DMS153 (cell line): ENCODE data around the gene FAM163B.
A peak's percentile ranks its signal among the peaks of the same experiment; 100 is the strongest.

Experiments used
- DNase-seq: peaks from one replicate; lab custom pipeline; 2025; lab: John Stamatoyannopoulos, UW

FAM163B gene

GRCh38 chr9:133545494-133546286, 63.5 kb downstream of the FAM163B start:
- no peak for DNase-seq

- DNase-seq = no peak
These were observed 65.3 kb downstream of the FAM163B start for GRCh38 chr9:133543772-133544467.

- DNase-seq = no peak
These were observed 67.2 kb downstream of the FAM163B start for GRCh38 chr9:133542002-133542401.

- DNase-seq = no peak
These were observed 68.5 kb downstream of the FAM163B start for GRCh38 chr9:133540698-133541025.

- DNase-seq = no peak
These were observed 69.0 kb downstream of the FAM163B start for GRCh38 chr9:133539991-133540697.

GRCh38 chr9:133538851-133539833, 70.0 kb downstream of the FAM163B start:
- DNase-seq = no peak

GRCh38 chr9:133538176-133538575, 71.0 kb downstream of the FAM163B start:
- DNase-seq = no peak

- DNase-seq = no peak
These were observed 71.9 kb downstream of the FAM163B start for GRCh38 chr9:133537257-133537656.

GRCh38 chr9:133536536-133536935, 72.7 kb downstream of the FAM163B start:
- no peak for DNase-seq

GRCh38 chr9:133536080-133536479, 73.1 kb downstream of the FAM163B start:
- no peak for DNase-seq

- DNase-seq = no peak
These were observed 73.8 kb downstream of the FAM163B start for GRCh38 chr9:133535306-133535877.

- peak; percentile 63 for DNase-seq
These were observed 74.6 kb downstream of the FAM163B start, which contains the start of gene ADAMTSL2 for GRCh38 chr9:133534346-133535291. ADAMTSL2 (plus strand) TSS chr9:133534704; CDS start chr9:133536713, 2,009 bp downstream.

- DNase-seq = no peak
These were observed 75.3 kb downstream of the FAM163B start for GRCh38 chr9:133533857-133534256.

- DNase-seq = peak; percentile 83
These were observed 76.1 kb downstream of the FAM163B start for GRCh38 chr9:133532937-133533668.

GRCh38 chr9:133531293-133531692, 77.9 kb downstream of the FAM163B start:
- no peak for DNase-seq

- DNase-seq = no peak
These were observed 79.3 kb downstream of the FAM163B start for GRCh38 chr9:133529874-133530273.

- no peak for DNase-seq
These were observed 79.7 kb downstream of the FAM163B start for GRCh38 chr9:133529457-133529856.

GRCh38 chr9:133528876-133529241, 80.3 kb downstream of the FAM163B start:
- DNase-seq = no peak
